TTC549 (cell line): ENCODE results near the gene PNPLA3.

Experiments
- FAIRE-seq: peaks from 2 replicates; lab custom pipeline; 2012; peaks lifted over from hg19 to GRCh38; lab: Jason Lieb, UNC

PNPLA3 gene, protein sequence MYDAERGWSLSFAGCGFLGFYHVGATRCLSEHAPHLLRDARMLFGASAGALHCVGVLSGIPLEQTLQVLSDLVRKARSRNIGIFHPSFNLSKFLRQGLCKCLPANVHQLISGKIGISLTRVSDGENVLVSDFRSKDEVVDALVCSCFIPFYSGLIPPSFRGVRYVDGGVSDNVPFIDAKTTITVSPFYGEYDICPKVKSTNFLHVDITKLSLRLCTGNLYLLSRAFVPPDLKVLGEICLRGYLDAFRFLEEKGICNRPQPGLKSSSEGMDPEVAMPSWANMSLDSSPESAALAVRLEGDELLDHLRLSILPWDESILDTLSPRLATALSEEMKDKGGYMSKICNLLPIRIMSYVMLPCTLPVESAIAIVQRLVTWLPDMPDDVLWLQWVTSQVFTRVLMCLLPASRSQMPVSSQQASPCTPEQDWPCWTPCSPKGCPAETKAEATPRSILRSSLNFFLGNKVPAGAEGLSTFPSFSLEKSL

DNA sequence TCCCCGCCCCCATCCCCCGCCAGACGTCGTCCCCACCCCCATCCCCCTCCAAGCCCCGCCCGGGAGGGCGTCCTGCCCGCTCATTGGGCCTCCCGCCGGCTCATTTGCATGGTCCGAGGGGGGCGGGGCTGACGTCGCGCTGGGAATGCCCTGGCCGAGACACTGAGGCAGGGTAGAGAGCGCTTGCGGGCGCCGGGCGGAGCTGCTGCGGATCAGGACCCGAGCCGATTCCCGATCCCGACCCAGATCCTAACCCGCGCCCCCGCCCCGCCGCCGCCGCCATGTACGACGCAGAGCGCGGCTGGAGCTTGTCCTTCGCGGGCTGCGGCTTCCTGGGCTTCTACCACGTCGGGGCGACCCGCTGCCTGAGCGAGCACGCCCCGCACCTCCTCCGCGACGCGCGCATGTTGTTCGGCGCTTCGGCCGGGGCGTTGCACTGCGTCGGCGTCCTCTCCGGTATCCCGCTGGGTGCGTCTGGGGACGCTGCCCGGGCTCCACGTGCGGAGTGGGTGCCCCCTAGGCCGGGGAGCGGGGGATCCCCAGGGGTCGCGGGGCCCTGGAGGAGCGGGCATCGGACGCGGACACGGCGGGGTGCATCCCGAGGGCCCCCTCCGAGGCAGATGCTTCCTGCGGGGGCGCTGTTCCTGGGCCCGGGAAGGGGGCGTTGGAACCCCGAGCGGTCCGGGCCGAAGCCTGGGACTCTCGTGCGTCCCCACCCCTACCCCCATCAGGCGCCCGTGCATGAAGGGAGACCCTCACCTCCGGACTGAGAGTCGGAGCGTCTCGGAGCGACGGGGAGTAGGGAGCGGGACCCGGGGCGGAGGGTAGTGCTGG, at the start of gene PNPLA3:
PNPLA3 (plus strand) TSS at position 175 of the 834 bp plus-strand sequence; CDS start at position 282, 107 bp downstream.
- FAIRE-seq = no peak

DNA sequence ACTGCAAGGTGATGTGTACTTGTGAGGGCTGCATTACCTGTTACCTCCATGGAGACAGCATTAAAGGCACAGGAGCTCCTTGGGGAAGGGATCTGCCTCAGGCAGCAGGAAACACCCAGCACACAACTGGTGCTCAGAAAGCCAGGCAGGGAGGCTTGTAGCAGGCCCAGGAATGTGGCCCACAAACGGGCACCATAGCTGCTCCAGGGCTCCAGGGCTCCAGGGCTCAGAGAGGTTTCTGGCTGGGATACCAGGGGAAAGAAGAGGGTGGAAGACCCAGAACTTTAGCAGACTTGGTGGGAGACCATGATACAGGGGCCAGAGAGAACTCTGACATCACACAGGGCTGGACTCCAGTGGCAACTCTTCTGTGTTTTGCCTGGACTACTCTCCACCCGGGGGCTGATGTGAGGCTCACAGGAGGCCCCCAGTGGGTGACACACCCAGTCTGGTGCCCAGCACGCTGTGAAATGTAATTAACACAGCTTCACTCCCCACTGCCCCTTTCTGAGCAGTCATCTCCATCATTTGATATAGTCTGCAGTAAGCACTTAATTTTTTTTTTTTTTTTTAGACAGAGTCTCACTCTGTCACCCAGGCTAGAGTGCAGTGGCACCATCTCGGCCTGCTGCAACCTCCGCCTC, 46.6 kb upstream of the PNPLA3 start:
- FAIRE-seq = no peak

DNA sequence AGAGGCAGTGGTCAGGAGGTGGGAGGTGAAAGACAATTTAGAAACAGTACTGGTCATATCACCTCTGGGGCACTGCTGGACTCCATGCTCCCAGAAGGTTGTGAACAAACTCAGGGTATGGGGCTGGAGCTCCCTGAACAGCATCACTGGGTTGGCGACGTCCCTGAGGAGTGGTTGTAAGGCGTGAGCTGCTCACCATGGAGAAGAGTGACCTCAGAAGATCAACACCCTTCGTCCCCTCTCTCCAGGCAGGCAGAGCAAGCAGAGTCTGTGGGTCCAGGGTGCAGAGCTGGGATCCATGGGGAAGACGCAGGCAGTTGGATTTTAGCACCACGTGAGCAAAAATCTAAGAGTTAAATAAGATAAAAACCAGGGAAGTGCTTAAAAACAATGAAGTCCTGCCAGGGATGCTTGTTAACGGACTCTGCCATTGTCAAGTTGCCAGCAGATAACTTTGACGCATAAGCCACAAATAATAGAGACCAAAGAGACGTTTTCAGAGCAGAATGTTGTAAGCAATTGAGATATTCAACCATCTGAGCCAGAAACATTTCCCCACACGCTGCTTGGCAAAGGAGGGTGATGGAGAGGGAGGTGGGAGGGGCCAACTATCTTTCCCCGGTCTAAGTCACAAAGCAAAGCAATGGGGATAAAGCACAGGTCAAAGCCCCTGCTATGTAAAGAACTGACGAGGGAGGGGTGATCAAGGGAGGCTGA, 45.4 kb upstream of the PNPLA3 start:
- FAIRE-seq = no peak

DNA sequence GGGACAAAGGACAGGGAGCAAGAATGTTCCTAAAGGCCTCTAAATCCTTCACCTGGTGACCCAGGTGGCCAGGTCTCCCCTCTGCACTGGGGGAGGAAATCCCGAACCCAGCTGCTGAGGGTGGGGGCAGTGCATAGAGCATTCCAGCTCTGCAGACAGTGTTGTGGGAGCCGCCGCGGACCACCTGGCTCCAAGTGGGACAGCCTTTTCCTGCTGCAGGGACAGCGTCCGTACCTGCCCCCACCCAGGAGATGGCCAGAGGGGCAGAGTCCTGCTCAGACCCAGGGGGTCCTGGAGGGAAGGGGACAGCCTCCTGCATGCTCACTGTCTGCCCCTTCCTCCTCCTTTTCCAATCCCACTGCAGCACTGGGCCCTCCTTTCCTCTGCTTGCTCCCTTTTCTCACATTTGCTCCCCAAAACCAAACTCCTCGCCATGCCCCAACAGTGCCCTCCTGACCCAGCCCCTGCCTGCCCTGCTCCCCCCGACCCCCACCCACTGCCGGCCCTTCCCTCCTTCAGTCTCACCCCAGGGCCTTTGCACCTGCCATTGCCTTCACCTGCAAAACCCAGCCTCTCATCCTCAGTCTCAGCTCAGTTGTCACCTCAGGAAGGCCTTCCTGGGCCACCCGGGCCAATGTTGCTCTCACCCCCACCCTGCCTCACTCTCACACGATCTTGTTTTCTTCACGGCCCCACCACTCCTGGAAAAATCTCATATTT, 44.6 kb upstream of the PNPLA3 start:
- FAIRE-seq = no peak

DNA sequence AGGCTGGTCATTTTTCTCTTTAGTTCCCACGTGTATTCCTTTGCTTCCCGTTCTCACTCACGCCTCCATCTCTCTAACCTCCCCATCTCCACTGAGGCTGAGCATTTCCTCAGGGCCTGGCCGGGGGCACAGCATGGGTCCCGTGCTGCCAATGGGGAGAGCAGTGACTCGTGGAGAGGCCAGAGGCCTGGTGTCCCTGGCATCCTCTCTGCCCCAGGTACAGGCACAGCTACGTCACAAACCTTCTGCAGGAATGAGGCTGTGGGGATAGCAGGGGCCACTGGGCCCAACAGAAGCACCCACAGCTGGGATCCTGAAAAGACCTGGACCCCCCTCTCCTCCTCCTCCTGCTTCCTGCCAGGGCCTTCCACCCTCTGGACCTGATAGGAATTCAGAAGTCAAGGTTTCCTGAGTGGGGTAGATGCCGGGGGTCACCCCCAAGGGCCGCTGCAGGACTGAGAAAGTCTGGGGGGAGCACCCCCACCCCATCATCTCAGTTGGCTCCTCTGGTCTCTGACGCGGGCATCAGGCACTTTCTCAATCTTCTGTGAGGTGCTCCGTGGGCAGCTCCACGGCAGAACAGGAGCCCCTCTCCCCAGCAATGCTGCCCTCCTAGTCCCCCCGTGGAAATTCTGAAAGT, 43.6 kb upstream of the PNPLA3 start:
- FAIRE-seq = no peak

DNA sequence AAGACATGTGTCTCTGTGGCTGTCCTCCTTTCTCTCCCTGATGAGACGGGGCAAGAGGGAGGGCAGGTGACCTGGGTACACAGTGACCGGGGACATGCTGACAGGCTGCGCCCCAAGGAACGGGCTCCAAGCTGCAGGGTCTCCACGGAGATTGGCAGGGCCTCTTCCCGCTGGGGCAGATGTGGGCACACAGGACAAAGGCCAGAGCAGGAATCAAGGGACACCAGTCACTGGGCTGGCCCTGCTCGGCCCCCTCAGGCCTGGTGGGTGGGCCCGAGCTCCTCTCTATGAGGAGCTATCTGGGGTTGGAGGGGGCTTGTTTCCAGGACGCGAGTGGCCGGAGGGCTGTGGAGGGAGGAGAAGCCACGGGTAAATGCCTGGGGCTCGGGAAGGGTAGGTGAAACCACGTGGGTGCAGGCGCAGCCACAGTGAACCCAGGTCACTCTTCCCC, 43.0 kb upstream of the PNPLA3 start:
- FAIRE-seq = no peak

DNA sequence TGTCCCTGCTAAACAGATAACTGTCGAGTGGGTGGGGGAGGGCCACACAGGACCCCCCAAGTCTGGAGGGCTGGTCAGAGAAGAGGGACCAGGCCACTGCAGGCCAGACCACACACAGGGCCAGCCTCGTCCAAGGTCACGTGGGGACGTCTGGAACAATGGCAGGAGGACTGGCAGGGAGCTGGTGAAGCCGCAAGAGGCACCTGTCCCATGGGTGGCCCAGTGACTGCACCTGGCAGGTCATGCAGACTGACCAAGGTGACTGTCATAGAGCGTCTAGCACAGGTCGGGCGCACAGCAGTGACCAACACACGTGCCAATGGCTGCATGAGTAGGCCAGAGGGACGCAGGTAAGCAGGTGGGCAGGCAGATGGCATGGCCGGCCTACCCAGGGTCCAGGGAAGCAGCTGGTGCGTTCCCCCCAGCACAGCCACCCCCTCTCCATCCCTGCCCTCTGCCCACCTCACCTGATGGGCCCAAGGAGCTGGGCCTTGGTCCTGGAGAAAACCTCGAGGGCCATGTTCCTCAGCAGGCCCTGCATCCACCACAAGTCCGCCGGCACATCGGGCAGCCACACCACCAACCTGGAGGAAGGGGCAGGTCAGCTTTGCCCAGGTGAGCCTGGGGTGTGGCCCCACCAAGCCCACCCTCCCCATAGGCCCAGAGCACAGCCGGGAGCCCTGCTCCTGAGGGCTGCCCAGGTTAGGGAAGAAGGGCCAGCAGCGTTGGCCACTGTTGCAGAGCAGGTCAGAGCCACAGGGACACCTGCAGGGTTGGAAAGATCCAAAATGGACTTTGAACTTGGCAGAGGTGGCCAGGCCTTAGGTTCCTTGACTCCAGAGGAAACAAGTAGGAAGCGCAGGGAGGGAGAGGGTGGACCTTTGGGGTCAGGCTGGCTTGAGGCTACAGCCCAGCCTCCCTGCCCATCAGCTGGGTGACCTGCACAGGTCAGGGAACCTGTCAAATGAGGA, 42.2 kb upstream of the PNPLA3 start:
- FAIRE-seq = no peak

DNA sequence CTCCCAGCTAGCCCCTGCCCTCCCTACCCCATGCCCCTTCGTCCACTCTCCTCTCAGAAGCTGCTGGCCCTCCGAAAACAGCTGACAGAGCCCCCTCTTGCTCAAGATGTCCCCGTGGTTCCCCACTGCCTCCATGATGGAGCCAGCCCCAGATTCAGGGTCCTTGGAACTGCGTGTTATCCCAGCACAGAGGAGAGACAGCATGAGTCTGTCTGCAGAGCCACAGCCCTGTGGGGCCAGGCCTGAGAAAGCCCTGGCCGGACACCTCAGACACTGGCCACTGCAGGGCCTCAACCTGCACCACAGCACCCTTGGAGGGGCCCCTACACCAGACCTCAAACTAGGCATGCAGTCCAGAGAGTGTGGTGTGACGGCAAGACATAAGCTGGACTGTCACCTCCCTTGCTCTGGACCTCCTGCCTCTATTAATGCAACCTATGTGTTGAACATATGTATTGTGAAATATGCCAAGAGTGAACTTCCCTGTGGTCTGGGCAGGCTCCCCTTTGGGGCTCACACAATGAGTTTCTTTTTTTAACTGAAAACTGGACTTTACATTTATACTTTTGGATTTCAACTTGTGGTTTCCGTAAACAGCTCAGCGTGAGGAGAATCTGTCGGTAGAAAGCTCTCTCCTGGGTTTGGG, 41.4 kb upstream of the PNPLA3 start:
- FAIRE-seq = no peak

DNA sequence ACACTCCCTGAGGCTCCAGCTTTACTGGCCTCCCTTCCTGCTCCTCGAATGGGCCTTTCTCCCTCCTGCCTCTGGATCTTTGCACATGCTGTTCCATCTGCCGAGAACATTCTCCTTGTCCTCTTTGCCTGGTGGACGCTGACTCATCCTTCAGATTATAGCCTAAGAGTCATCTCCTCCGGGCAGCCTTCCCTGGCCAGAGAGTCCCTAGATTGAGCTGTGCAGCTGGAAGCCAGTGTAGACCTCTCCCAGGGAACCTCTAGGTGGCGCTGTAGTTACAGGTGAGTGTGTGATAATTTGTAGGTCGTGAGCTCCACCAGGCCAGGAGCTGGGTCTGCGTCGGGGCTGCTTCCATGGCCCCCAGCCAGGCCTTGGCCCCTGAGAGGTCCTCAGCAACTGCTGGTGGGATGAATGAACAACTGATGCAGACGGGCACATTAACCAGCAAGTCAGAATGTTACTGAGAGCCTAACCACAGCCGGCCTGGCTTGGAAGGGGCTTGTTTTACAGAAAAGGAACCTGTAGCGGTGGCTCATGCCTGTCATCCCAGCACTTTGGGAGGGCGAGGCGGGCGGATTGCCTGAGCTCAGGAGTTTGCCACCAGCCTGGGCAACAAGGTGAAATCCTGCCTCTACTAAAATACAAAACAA, 40.5 kb upstream of the PNPLA3 start:
- FAIRE-seq = no peak

DNA sequence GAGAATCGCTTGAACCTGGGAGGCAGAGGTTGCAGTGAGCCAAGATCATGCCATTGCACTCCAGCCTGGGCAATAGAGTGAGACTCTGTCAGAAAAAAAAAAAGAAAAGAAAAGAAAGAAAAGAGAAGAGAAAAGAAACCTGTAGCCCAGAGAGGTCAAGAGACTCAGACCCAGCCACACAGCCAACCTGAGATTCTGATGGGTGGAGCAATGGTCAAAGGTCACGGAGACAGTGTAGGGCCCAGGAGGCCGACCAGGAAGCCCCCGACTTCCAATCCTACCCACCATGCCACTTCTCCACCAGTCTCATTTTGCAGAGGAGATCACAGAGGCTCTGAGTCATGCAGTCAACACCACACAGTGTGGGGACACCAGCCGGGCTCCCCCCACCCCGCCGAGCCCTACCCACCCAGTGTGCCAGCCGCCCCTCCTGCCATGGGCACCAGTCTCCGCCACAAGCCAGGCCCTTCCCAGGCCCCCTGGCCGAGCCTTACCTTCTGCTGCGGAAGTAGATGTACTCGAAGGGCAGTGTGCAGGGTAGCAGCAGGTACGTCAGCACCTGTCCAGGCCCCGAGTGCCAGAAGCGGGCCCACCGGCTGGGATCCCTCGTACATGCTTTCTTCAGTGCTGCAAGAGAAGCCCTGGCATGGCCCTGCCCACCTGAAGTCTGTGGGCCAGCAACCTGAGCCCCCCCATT, 39.7 kb upstream of the PNPLA3 start:
- no peak for FAIRE-seq

DNA sequence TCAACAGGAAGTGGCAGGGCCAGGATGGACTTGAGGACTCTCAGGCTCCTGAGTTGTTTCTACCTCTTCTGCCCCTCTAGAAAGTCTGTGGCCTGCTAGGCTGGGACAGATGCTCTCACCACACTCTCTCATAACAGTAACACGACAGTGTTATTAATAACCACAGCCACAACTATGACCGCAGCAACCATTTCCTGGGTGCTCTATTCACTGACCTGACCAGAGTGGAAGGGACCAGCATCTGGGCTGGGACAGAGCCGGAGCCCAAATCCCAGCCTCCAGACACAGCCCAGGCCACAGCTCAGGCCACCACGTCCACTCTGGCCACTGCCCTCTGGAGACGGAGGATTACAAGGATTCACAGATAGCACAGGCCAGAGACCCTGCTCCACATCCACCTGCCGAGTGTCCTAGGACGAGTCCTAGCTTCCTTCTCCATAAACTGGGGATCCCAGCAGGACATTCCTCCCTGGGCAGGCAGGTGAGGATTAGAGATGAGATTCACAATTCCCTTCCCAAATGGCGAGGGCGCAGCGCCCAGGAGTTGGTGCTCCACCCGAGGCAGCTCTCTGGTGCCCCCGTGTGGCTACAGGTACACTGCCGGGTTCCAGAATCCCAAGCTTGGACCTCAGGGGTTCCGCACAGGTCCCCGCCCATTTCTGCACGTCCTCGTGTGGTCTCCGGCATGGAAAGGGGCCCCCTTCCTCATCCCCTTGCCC, 38.8 kb upstream of the PNPLA3 start:
- no peak for FAIRE-seq

DNA sequence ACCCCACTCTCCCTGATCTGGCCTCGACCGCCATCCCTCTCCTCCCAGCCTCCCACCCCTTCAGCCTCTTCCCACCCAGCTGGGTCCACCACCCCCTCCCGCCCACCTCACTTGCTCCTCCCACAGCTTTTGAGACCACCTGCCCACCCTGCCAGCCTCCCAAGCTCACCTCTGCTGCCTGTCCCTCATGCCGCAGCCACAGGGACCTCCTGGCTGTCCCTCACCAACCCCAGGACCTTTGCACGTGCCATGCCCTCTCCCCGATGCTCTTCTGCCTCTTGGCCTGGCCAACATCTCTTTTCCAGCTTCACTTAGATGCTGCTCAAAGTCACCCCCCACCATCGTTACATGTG, 38.3 kb upstream of the PNPLA3 start:
- no peak for FAIRE-seq

DNA sequence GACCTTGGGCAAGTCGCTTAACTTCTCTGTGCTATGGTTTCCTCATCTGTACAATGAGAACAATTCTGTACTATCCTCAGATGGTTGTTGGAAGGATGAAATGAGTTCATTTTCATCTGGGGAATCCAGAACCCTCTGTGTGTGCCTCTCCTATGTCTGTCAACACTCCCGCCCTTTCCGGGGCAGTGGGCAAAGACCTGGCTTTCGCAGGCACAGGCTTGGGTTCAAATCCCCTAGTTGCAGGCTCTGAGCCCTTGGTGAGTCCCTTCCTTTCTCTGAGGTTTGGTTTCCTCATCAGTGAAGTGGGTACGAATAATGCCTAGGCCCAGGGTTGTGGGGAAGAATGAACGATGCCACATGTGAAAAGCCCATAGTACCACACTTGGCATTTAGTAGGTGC, 37.8 kb upstream of the PNPLA3 start:
- no peak for FAIRE-seq

DNA sequence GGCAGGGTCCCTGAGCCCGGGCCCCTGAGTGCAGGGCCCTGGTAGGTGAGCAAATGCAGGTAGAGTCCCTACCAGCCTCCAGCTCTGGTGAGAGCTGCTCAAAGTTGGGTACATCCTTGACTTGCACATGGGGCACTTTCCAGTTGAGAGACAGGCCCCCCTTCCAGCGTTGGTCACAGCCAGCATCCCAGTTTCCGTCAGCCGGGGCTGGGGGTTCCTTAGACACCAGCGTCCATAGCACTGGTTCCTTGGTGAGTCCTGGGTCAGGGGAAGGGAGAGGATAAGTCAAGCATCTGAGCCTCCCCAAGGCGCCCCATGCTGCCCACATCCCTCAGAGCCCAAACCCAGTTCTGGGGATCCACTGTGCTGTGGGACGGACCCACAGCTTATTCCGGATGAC, 37.4 kb upstream of the PNPLA3 start:
- no peak for FAIRE-seq

DNA sequence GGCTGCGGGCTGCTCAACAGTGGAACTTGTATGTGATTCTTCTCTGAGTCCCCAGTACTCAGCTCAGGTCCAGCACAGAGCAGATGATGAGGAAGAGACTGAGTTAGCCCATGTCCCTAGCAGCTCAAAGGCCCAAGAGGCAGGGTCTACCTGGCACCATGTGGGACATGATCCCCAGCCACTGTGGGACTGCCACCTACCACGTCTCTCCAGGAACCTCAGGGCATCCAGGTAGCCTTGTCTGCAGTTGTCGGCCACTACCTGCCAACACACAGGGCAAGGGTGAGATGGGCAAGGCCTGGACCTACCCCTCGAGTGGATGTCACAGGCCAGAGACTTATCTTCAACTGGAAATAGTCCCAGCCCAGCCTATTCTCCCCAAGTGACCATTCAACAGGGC, 36.2 kb upstream of the PNPLA3 start:
- FAIRE-seq = no peak

DNA sequence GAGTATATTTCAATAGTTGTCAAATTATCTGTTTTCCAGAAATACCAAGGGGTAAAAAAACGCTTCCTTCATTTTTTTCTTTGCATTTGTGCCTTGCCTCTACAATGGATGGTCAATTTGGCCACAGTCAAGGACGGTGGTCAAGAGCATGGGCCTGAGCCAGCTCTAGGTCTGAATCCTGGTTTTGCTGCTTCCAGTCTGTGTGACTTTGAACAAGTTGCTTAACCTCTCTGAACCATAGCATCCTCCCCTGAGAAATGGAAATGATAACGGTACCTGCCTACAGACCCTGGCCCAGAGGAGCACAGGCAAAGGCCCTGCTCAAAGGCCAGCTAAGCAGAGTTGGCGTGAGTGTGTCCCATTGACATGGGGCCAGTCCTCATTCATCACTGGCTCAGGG, 34.9 kb upstream of the PNPLA3 start:
- no peak for FAIRE-seq

DNA sequence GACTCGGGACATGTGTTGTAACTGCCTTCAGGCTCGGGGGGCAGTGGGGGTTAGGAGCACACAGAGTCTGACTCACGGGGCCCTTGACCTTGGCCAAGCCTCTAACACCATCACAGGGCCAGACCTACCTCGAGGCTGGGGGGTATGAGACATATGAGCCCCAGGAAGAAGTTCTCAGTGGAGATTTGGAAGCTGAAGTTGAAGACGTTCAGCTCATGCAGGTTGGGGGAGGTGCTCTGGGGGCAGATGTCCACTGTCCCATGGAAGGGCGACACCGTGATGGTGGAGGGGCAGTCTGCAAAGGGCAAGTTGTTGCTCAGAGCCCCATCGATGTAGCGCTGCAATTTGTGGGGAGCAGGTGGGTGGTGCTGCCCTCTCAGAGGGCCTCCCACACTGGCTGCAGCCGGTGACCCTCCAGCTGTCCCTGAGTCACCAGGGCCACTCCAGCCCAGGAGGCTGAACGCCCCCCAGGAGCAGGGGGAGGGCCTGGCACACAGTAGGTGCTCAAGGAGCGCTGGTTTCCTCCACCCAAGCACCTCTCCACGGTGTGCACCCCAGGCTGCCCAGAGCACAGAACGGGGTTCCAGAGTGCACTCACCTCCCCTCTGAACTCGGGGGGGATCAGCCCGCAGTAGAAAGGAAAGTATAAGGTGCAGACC, 34.3 kb upstream of the PNPLA3 start:
- no peak for FAIRE-seq
